HCT116 (cell line): ENCODE measurements around the gene TRPM8. TPM values are rescaled to one million over a fixed set of nuclear protein-coding genes. Genes with fewer than 3 reads are reported as not detected.

Source experiments
- ATAC-seq: fragments of 200-7000 bp; cut with Tn5 transposase; 2 replicates; pipeline ENCODE4 v1.9.1; 2020; ENCODE audit warnings: mild to moderate bottlenecking, moderate library complexity
- BruUV-seq: library from RNA; stranded (reverse); fragments of 400-500 nt; replicated peaks from 2 replicates; lab custom pipeline; 2021; lab: Mats Ljungman, UMichigan
- CTCF ChIA-PET: fragments of 300-600 bp; sonication (Branson Sonifier 250); formaldehyde crosslinking; loops from one replicate; lab custom pipeline; 2021; ENCODE audit warnings: antibody characterized with exemption; lab: Charles Lee
- POLR2A ChIA-PET: fragments of 300-600, 350-600 bp; sonication (Branson Sonifier 250); formaldehyde crosslinking; loops from one replicate; lab custom pipeline; 2021; ENCODE audit warnings: antibody characterized with exemption; lab: Charles Lee
- RAD21 ChIA-PET, 2 experiments: fragments of 300-600 bp; sonication (Branson Sonifier 250); formaldehyde crosslinking; loops; one replicate each; lab custom pipeline; 2023; ENCODE audit warnings: low total read pairs in 2 of 2; ENCODE audit not compliant: uncharacterized antibody in 2 of 2, unreplicated experiment in 2 of 2, low non-redundant PET in 1 of 2; lab: Charles Lee
- DNase-seq: peaks from one replicate; pipeline ENCODE4 v3.0.0-alpha.2; 2010; ENCODE audit warnings: low read depth, low spot score
- H2AFZ ChIP-seq: fragments of 200-600 bp; shearing (Covaris generic), sonication (generic); 2 replicates; pipeline ENCODE4 v1.6.1; 2017; ENCODE audit warnings: low read depth, mixed run types, mixed read lengths, antibody characterized with exemption, low read length; ENCODE audit not compliant: poor library complexity, severe bottlenecking
- H3K27ac ChIP-seq: 2 replicates; pipeline ENCODE4 v1.5.1; 2012; ENCODE audit warnings: low read depth, low read length
- H3K27me3 ChIP-seq: fragments of 200-600 bp; sonication (generic); 2 replicates; pipeline ENCODE4 v1.6.1; 2016; ENCODE audit warnings: mixed run types, low read length, mixed read lengths; ENCODE audit not compliant: insufficient read depth
- H3K36me3 ChIP-seq, 2 experiments: fragments of 200-500 bp in 1 of 2; fragments of 200-600 bp in 1 of 2; sonication (Bioruptor generic) in 1 of 2; sonication (generic) in 1 of 2; 2 replicates each; pipeline versions ENCODE4 v1.5.1 to v1.6.1; 2014 to 2016; ENCODE audit warnings: low read length in 2 of 2, inconsistent platforms in 1 of 2, mixed read lengths in 1 of 2, mixed run types in 1 of 2; ENCODE audit not compliant: insufficient read depth in 2 of 2, control insufficient read depth in 1 of 2
- H3K4me1 ChIP-seq, 2 experiments: fragments of 200-600 bp in 1 of 2; sonication (generic) in 1 of 2; 2 replicates each; pipeline versions ENCODE4 v1.5.1 to v1.6.1; 2012 to 2017; ENCODE audit warnings: low read length in 2 of 2, inconsistent platforms in 1 of 2, mild to moderate bottlenecking in 1 of 2, mixed read lengths in 1 of 2, mixed run types in 1 of 2, moderate library complexity in 1 of 2; ENCODE audit not compliant: insufficient read depth in 2 of 2, control insufficient read depth in 1 of 2
- H3K4me2 ChIP-seq: fragments of 200-600 bp; sonication (generic); 2 replicates; pipeline ENCODE4 v1.6.1; 2017; ENCODE audit warnings: mixed run types, low read length, mixed read lengths
- H3K4me3 ChIP-seq, 2 experiments: fragments of 200-600 bp in 1 of 2; sonication (generic) in 1 of 2; replicated peaks in 1 of 2; 2 replicates each; pipeline ENCODE4 v1.5.1; 2011 to 2016; ENCODE audit warnings: low read length in 2 of 2, control low read depth in 1 of 2, low read depth in 1 of 2, mild to moderate bottlenecking in 1 of 2, mixed read lengths in 1 of 2, mixed run types in 1 of 2
- H3K79me2 ChIP-seq: fragments of 200-600 bp; sonication (generic); 2 replicates; pipeline ENCODE4 v1.6.1; 2017; ENCODE audit warnings: mild to moderate bottlenecking, mixed run types, low read length, moderate library complexity, mixed read lengths; ENCODE audit not compliant: insufficient read depth
- H3K9ac ChIP-seq: fragments of 200-600 bp; sonication (generic); 2 replicates; pipeline ENCODE4 v1.6.1; 2016; ENCODE audit warnings: low read length, mixed read lengths
- H3K9me2 ChIP-seq: fragments of 200-600 bp; sonication (generic), shearing (Covaris generic); 2 replicates; pipeline ENCODE4 v1.6.1; 2017; ENCODE audit warnings: mixed run types, mild to moderate bottlenecking, moderate library complexity; ENCODE audit not compliant: insufficient read depth
- H3K9me3 ChIP-seq, 2 experiments: fragments of 200-500 bp in 1 of 2; fragments of 200-600 bp in 1 of 2; sonication (Bioruptor generic) in 1 of 2; sonication (generic) in 1 of 2; 2 replicates each; pipeline ENCODE4 v1.6.1; 2014 to 2017; ENCODE audit warnings: low read length in 2 of 2, mixed read lengths in 2 of 2, inconsistent platforms in 1 of 2, low read depth in 1 of 2, mild to moderate bottlenecking in 1 of 2, mixed run types in 1 of 2, moderate library complexity in 1 of 2; ENCODE audit not compliant: control insufficient read depth in 1 of 2, insufficient read depth in 1 of 2
- H4K20me1 ChIP-seq: fragments of 200-600 bp; sonication (generic), shearing (Covaris generic); 2 replicates; pipeline ENCODE4 v1.6.1; 2017; ENCODE audit warnings: mixed run types, mild to moderate bottlenecking, moderate library complexity; ENCODE audit not compliant: insufficient read depth
- ATF3 ChIP-seq: IDR thresholded peaks from 2 replicates; pipeline ENCODE4 v1.6.1; 2012
- CBX3 ChIP-seq: IDR thresholded peaks from 2 replicates; pipeline ENCODE4 v1.6.1; 2012; ENCODE audit warnings: low read depth
- CEBPB ChIP-seq: IDR thresholded peaks from 2 replicates; pipeline ENCODE4 v1.6.1; 2012; ENCODE audit warnings: low read depth
- EZH2 ChIP-seq: fragments of 200-600 bp; sonication (generic); IDR thresholded peaks from 2 replicates; pipeline ENCODE4 v1.6.1; 2017; ENCODE audit warnings: antibody characterized with exemption, mixed run types
- EZH2phosphoT487 ChIP-seq: fragments of 200-600 bp; IDR thresholded peaks from 2 replicates; pipeline ENCODE4 v1.6.1; 2018; ENCODE audit warnings: antibody characterized with exemption, borderline replicate concordance
- FOSL1 ChIP-seq: IDR thresholded peaks from 2 replicates; pipeline ENCODE4 v1.6.1; 2012; ENCODE audit warnings: low read depth
- JUND ChIP-seq: IDR thresholded peaks from 2 replicates; pipeline ENCODE4 v1.6.1; 2012
- POLR2A ChIP-seq: IDR thresholded peaks from 2 replicates; pipeline ENCODE4 v1.7.0; 2011; ENCODE audit warnings: borderline replicate concordance; ENCODE audit not compliant: insufficient read depth, insufficient read length; ENCODE audit errors: extremely low read depth
- POLR2AphosphoS5 ChIP-seq: IDR thresholded peaks from 2 replicates; pipeline ENCODE4 v1.6.1; 2011; ENCODE audit warnings: mild to moderate bottlenecking, low read depth, low read length, moderate library complexity
- REST ChIP-seq: IDR thresholded peaks from 2 replicates; pipeline ENCODE4 v1.6.1; 2012; ENCODE audit warnings: low read depth
- SIN3A ChIP-seq: IDR thresholded peaks from 2 replicates; pipeline ENCODE4 v1.6.1; 2012; ENCODE audit warnings: low read depth
- SRF ChIP-seq: IDR thresholded peaks from 2 replicates; pipeline ENCODE4 v1.6.1; 2012; ENCODE audit warnings: low read depth
- TCF7L2 ChIP-seq: IDR thresholded peaks from 2 replicates; pipeline ENCODE4 v1.7.0; 2011; ENCODE audit warnings: borderline replicate concordance, inconsistent platforms; ENCODE audit not compliant: insufficient read depth, insufficient read length; ENCODE audit errors: extremely low read depth
- YY1 ChIP-seq: IDR thresholded peaks from 2 replicates; pipeline ENCODE4 v1.6.1; 2011; ENCODE audit warnings: low read length, low read depth, moderate library complexity, mild to moderate bottlenecking; ENCODE audit not compliant: insufficient replicate concordance; ENCODE audit errors: extremely low read depth
- ZFX ChIP-seq: fragments of 450-650 bp; IDR thresholded peaks from 2 replicates; pipeline ENCODE4 v1.6.1; 2017
- intact Hi-C: fragments of 100-400 bp; cut with micrococcal nuclease; formaldehyde crosslinking; loops from 2 replicates; pipeline ENCODE4 v1.10.0; 2022
- total RNA-seq: library from RNA; stranded (reverse); gene quantifications from one replicate; pipeline ENCODE4 v1.2.1, GENCODE V29; 2021; ENCODE audit not compliant: unreplicated experiment

Gene TRPM8
- total RNA-seq, 1 experiment from 2014 or later: 0.39 TPM

- H3K4me2 ChIP-seq: no peak overlapping the region
- ChIA-PET POLR2A (no interaction called here), CTCF (no interaction called here), RAD21 (no interaction called here)
- no TSS peak for BruUV-seq
- no peaks in the 10 kb centered on the region for H3K27me3 ChIP-seq
- TF ChIP-seq EZH2phosphoT487 (no peak), YY1 (no peak), ZFX (no peak), CBX3 (no peak), POLR2AphosphoS5 (no peak), SIN3A (no peak), POLR2A (no peak), REST (no peak), FOSL1 (no peak), SRF (no peak), JUND (no peak), TCF7L2 (no peak), CEBPB (no peak), EZH2 (no peak), ATF3 (no peak)
- no peak overlapping the region for H3K4me3 ChIP-seq
- no peaks in the 10 kb centered on the region for H3K9me3 ChIP-seq
- H4K20me1 ChIP-seq: no peaks in the 10 kb centered on the region
- ATAC-seq (no peak), DNase-seq (no peak)
- no peaks in the 10 kb centered on the region for H3K9me2 ChIP-seq
- intact Hi-C loops: no loop called here
- H3K9ac ChIP-seq: no peak overlapping the region
- H3K79me2 ChIP-seq: no peaks in the 10 kb centered on the region
- no peak overlapping the region for H3K27ac ChIP-seq
- no peak overlapping the region for H2AFZ ChIP-seq
- peaks cover 0 to 5% of the 10 kb centered on the region in 2 experiments; a peak in 1 of 4 replicates for H3K4me1 ChIP-seq
- no peaks in the 10 kb centered on the region; a peak in 1 of 4 replicates for H3K36me3 ChIP-seq
Observed at GRCh38 chr2:234031207-234031606, 114.0 kb downstream of the TRPM8 start.
